Measurements from ENCODE around the gene AP4M1. TPM values are rescaled to one million over a fixed set of nuclear protein-coding genes. Genes with fewer than 3 reads are reported as not detected.
A peak's percentile ranks its signal among the peaks of the same experiment; 100 is the strongest.

The AP4M1 gene
- total and polyA plus RNA-seq, 3 donors from 2014 or later: 39.1 to 54.7 (median 51.3) TPM

DNA sequence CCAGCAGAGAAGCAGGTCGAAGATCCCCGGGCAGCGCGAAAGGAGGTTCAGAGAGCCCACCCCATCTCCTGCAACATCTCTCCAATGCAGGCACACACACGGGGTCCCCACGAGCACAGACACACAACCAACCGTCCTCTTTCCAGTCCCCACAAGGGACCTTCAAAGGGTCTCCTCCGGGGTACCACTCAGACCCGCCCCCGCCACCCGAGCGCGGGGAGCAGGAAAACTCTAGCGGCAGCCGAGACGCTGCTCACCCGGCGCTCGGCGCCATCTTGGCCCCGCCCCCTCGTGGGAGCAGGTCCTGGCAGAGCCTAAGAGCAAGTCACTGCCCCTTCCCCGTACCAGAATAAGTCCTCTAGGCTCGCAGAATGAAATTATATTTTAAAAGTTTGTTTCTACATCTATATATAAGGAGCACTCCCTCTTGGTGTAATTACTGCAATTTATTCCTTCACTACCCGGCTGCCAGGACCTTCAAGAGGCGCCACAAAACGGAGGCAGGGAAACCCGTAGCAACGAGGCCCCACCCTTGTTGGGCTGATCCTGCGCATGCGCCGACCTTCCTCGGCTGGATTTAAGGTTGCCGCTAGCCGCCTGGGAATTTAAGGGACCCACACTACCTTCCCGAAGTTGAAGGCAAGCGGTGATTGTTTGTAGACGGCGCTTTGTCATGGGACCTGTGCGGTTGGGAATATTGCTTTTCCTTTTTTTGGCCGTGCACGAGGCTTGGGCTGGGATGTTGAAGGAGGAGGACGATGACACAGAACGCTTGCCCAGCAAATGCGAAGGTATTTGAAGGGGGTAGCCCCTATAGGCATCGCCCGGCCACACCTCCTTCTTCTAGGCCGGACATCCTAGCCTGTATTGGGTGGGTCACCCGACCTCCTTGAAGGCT, 17.9 kb downstream of the AP4M1 start, which contains the start of the genes CNPY4 and TAF6:
CNPY4 (plus strand) TSS at position 563 of the 898 bp plus-strand sequence; CDS start at position 674, 111 bp downstream.
TAF6 (minus strand) TSS at position 287 of the 898 bp plus-strand sequence. CDS start 5,149 bp downstream, outside the sequence.
- Histone ChIP-seq H3K36me3 (ENCODE audit: low read depth, missing control alignments) (no peaks in the 10 kb centered on the region), H3K9me3 (no peaks in the 10 kb centered on the region), H3K27me3 (no peaks in the 10 kb centered on the region), H3K4me3 (peak within 1 kb of the TSS; percentile 66 to 73), H3K27ac (peak within 1 kb of the TSS; percentile 72 to 93), H3K4me1 (peaks cover 14% of the 10 kb centered on the region)
- WGBS, 2 donors: 0% methylated on average over 21 to 47 of the region's 49 CpGs
- TF ChIP-seq POLR2A (IDR thresholded peaks at IDR 0.05) (no peak), CTCF (IDR thresholded peaks at IDR 0.05) (no peak)
- DNase-seq: peak; percentile 97
- intact Hi-C loops (cut with DNase I; ENCODE audit: low total_unique reads): no loop called here

DNA sequence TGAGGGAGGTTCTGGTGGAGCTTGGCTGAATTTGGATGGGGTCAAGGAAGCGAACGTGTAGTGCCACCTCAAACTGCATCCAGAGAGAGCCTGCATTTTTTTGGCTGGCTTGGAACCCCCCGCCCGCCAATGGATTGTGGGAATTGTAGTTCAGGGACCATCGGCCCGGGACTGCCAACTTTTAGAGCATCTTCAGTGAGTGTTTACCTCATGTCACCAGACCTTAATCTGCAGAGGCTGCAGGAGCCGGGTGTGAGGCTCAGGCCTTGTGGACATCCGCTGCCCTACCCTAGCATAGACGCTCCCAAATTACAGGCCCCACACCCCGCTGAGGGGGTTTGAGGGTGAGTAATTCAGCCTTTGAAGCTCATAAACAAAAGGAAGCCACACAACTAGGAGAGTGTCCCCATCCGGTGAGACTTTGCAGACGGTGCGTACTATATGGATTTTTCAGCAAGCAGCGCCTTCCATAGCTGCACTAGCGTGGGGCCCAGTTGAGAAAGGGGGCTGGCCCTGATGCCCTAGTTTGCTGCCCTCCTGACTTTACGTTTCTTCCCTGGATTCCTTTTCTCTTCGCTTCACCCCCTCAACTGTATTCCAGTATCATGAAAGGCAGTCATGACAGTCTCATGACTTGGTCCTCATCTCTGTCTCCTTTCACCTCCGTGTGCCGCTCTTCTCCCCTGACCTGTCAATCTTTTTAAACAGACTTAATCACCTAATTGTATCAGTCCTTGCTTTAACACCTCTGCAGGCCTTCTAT, 18.7 kb downstream of the AP4M1 start:
- WGBS, 2 donors: 8 to 13% methylated on average over 14 to 19 of the region's 19 CpGs
- no peak for TF ChIP-seq POLR2A (IDR thresholded peaks at IDR 0.05)
- TF ChIP-seq CTCF (IDR thresholded peaks at IDR 0.05): no peak
- intact Hi-C loops (cut with DNase I; ENCODE audit: low total_unique reads): no loop called here
- no peaks in the 10 kb centered on the region for H3K9me3 ChIP-seq
- peak overlapping the region in 1 of 2 donors; percentile 93 for H3K27ac ChIP-seq
- H3K36me3 ChIP-seq (ENCODE audit: low read depth, missing control alignments): no peaks in the 10 kb centered on the region
- H3K27me3 ChIP-seq: no peaks in the 10 kb centered on the region
- H3K4me3 ChIP-seq: peak overlapping the region; percentile 66 to 73
- DNase-seq: peak; percentile 79
- peaks cover 15% of the 10 kb centered on the region for H3K4me1 ChIP-seq

GRCh38 chr7:100120733-100121036, 19.2 kb downstream of the AP4M1 start:
- no peaks in the 10 kb centered on the region for H3K27me3 ChIP-seq
- peak overlapping the region in 1 of 2 donors; percentile 93 for H3K27ac ChIP-seq
- peaks cover 15% of the 10 kb centered on the region for H3K4me1 ChIP-seq
- TF ChIP-seq CTCF (IDR thresholded peaks at IDR 0.05) (no peak), POLR2A (IDR thresholded peaks at IDR 0.05) (no peak)
- no peak for DNase-seq
- intact Hi-C loops (cut with DNase I; ENCODE audit: low total_unique reads): no loop called here
- H3K36me3 ChIP-seq (ENCODE audit: low read depth, missing control alignments): no peaks in the 10 kb centered on the region
- no peak overlapping the region for H3K4me3 ChIP-seq
- WGBS, 2 donors: 5 to 21% methylated on average over 1 of the region's 1 CpG
- no peaks in the 10 kb centered on the region for H3K9me3 ChIP-seq

DNA sequence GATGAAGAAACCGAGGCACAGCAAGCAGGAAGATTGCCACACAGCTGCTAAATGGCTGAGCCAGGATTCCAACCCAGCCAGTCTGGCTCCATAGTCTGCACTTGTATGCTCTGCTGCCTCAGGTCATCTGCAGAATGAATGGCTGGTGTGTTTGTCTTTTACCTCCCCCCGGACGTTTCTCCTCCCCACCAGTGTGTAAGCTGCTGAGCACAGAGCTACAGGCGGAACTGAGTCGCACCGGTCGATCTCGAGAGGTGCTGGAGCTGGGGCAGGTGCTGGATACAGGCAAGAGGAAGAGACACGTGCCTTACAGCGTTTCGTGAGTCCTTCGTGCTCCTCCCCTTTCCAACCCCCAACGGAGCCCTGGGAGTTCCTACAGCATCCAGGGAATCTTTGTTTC, 20.6 kb downstream of the AP4M1 start:
- Histone ChIP-seq H3K4me1 (peaks cover 15% of the 10 kb centered on the region), H3K9me3 (no peaks in the 10 kb centered on the region), H3K4me3 (no peak overlapping the region), H3K27me3 (no peaks in the 10 kb centered on the region), H3K36me3 (ENCODE audit: low read depth, missing control alignments) (no peaks in the 10 kb centered on the region), H3K27ac (no peak overlapping the region)
- TF ChIP-seq POLR2A (IDR thresholded peaks at IDR 0.05) (no peak), CTCF (IDR thresholded peaks at IDR 0.05) (no peak)
- 65 to 66% methylated on average over 13 of the region's 13 CpGs for WGBS, 2 donors
- intact Hi-C loops (cut with DNase I; ENCODE audit: low total_unique reads): no loop called here
- DNase-seq: no peak
